ENCODE data around the gene PALM. TPM values are rescaled to one million over a fixed set of nuclear protein-coding genes. Genes with fewer than 3 reads are reported as not detected.
A peak's percentile ranks its signal among the peaks of the same experiment; 100 is the strongest.

PALM gene
- total RNA-seq, 1 experiment from 2014 or later, result 1.4 TPM

DNA sequence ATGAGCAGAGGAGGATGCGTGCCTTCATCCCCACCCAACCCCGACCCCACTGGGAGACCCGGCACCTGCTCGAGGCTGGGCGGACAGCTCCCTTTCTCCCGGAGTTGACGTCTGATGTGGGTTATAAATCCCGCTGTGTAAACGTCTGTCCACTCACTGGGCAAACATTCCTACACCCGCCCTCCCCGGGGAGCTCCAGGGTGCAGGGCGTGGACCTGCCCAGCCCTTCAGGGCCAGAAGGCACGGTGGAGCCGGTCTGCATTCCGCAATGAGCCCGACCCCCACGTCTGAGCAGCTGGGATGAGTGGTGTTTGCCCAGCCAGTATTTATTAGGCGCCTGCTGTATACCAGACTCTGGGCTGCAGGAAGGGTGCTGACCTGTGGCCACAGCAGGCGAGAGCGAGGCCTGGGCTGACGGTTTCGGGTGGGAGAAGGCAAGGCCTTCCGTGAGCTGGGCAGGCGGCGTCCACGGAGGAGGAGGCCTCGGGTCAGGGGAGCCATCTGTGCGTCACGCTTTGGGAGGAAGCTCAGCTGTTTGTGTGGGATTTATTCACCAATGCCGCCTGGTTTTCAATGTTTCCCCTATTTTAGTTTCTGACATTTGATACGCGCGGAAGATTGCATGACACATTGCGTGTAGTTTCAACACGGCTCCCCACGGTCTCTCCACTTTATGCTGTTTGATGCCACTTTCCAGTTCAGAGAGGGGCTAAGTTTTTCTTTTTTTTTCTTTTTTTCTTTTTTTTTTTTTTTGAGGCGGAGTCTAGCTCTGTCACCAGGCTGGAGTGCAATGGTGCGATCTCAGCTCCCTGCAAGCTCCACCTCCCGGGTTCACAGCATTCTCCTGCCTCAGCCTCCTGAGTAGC lies 44.1 kb downstream of the PALM start:
- peak; percentile 78 for DNase-seq (ENCODE audit: low read depth)

DNA sequence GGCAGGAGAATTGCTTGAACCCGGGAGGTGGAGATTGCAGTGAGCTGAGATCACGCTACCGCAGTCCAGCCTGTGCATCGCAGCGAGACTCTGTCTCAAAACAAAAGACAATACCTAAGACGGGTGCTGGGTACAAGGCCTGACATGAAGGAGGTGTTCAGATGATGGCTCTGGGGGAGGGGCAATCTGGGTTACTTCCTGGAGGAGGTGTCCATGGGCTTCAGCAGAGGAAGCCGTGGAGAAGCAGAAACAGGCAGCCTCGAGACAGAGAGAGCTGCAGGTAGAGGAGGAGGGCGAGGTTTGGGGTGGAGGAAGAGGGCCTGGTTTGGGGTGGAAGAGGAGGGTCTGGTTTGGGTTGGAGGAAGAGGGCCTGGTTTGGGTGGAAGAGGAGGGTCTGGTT lies 45.8 kb downstream of the PALM start:
- no peak for DNase-seq (ENCODE audit: low read depth)

DNA sequence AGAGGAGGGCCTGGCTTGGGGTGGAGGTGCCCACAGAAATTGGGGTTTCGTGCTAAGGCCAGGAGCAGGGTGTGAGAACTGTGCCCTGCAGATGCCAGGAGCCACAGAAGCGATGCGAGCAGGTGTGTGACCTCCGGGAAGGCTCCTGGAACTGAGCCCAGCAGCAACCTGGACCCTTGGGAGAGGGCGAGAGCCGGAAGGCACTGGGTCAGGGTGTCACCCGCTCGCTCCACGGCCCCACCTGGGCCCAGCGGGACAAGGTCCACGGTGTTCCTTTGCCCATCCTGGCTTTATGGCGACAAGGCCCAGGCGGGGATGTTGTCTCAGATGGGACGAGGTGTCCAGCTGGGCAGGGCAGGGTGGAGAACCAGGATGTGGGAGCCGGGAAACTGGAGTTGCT lies 46.3 kb downstream of the PALM start:
- no peak for DNase-seq (ENCODE audit: low read depth)

DNA sequence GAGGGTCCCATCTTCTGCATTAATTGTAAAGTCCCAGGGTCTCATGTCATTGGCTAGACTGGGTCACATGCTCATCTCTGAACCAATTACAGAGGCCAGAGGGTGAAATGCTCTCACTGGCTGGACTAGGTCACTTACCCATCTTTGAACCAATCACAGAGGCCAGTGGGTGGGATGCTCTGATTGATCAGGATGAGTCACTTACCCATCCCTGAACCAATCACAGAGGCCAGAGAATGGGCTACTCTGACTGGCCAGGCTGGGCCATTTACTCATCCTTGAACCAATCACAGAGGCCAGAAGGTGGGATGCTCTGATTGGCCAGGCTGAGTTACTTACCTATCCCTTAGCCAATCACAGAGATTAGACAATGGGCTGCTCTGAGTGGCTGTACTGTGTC lies 47.5 kb downstream of the PALM start:
- DNase-seq (ENCODE audit: low read depth), result peak; percentile 40

DNA sequence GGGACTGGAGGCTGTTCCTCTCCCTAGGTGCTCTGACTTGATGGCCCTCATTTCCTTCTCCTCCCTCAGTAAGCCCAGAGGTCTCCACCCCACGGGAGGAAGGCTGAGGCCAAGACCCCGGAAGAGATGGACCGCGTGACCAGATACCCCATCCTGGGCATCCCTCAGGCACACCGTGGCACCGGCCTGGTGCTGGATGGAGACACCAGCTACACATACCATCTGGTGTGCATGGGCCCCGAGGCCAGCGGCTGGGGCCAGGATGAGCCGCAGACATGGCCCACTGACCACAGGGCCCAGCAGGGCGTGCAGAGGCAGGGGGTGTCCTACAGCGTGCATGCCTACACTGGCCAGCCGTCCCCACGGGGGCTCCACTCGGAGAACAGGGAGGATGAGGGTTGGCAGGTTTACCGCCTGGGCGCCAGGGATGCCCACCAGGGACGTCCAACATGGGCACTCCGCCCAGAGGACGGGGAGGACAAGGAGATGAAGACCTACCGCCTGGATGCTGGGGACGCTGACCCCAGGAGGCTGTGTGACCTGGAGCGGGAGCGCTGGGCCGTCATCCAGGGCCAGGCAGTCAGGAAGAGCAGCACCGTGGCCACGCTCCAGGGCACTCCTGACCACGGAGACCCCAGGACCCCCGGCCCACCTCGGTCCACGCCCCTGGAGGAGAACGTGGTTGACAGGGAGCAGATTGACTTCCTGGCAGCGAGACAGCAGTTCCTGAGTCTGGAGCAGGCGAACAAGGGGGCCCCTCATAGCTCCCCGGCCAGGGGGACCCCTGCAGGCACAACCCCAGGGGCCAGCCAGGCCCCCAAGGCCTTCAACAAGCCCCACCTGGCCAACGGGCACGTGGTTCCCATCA lies 48.3 kb downstream of the PALM start:
- DNase-seq (ENCODE audit: low read depth), result no peak

DNA sequence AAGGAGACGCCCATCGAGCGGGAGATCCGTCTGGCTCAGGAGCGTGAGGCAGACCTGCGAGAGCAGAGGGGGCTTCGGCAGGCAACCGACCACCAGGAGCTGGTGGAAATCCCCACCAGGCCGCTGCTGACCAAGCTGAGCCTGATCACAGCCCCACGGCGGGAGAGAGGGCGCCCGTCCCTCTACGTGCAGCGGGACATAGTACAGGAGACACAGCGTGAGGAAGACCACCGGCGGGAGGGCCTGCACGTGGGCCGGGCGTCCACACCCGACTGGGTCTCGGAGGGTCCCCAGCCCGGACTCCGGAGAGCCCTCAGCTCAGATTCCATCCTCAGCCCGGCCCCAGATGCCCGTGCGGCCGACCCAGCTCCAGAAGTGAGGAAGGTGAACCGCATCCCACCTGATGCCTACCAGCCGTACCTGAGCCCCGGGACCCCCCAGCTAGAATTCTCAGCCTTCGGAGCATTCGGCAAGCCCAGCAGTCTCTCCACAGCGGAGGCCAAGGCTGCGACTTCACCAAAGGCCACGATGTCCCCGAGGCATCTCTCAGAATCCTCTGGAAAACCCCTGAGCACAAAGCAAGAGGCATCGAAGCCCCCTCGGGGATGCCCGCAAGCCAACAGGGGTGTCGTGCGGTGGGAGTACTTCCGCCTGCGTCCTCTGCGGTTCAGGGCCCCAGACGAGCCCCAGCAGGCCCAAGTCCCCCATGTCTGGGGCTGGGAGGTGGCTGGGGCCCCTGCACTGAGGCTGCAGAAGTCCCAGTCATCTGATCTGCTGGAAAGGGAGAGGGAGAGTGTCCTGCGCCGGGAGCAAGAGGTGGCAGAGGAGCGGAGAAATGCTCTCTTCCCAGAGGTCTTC lies 49.3 kb downstream of the PALM start:
- DNase-seq (ENCODE audit: low read depth), result no peak

DNA sequence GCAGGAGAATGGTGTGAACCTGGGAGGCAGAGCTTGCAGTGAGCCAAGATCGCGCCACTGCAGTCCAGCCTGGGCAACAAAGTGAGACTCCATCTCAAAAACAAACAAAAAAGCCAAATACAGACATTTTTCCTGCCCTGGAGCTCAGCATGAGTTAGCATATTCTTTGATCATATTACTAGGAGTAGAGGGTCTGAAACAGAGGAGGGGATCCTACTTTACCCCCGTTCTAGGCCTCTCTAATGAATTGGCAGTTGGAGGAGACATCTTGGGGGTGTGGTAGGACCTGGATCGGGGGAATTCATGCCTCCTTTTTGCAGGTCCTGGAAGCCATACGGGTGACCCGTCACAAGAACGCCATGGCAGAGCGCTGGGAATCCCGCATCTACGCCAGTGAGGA lies 54.4 kb downstream of the PALM start:
- no peak for DNase-seq (ENCODE audit: low read depth)

DNA sequence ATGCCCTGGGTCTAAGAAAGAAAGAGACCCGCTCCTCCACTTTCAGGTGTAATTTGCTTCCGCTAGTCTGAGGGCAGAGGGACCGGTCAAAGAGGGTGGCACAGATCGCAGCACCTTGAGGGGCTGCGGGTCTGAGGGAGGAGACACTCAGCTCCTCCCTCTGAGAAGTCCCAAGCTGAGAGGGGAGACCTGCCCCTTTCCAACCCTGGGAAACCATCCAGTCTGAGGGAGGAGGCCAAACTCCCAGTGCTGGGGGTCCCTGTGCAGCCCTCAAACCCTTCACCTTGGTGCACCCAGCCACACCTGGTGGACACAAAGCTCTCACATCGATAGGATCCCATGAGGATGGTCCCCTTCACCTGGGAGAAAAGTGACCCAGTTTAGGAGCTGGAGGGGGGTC lies 55.1 kb downstream of the PALM start:
- DNase-seq (ENCODE audit: low read depth), result no peak

DNA sequence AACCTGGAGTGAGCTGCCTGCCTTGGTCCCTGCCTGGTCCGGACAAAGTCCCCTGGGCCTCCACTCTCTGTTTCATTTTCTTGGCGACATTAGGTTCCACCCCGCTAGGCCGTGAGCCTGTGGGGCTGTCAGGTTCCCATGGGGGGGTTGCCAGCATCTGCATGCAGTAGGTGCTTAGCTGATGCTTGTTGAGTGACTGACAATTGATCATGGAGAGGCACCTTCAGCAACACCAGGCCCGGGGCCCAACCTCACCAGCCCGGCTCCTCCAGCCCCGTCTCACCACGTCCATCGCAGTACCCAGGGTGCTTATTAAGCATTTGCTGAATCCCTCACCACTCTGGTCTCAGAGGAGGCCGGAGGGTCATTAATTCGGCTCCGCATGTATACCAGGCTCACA lies 55.6 kb downstream of the PALM start:
- no peak for DNase-seq (ENCODE audit: low read depth)

DNA sequence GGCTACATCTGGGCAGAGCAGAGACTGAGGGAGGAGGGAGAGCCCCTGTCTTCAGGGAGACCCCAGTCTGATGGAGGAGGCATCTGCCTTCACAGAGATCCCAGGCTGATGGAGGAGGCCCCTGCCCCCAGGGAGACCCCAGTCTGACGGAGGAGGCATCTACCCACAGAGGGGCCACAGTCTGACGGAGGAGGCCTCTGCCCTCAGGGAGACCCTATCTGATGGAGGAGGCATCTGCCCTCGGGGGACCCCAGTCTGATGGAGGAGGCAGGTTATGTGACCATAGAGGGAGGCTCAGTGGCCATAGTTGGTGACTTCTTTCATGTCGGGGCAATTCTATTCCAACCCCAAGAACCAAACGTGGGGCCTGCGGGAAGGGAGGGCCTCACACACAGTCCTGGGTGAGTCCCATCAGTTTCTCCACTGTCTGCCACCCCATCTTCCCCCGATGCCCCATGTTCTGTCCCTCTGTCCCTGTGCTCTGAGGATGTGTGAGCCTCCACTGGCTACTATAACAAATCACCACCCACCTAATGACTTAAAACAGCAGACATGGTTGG lies 56.5 kb downstream of the PALM start:
- DNase-seq (ENCODE audit: low read depth), result no peak

DNA sequence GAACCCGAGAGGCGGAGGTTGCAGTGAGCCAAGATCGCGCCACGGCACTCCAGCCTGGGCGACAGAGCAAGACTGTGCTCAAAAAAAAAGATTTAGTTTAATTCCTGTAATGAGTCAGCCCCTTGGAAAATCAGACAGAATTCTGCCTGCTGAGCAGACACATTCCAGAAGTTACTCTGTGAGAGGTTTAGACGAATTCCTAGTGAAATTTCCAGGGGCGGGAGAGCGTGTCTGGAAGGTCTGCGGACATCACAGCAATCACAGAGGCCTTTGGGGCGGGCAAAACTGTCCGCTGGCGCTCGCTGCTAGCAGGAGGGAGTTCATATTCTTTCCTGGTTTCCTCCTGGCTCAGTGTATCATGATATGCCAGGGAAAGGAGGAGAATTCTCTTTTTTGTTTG lies 59.7 kb downstream of the PALM start:
- DNase-seq (ENCODE audit: low read depth), result peak; percentile 78

DNA sequence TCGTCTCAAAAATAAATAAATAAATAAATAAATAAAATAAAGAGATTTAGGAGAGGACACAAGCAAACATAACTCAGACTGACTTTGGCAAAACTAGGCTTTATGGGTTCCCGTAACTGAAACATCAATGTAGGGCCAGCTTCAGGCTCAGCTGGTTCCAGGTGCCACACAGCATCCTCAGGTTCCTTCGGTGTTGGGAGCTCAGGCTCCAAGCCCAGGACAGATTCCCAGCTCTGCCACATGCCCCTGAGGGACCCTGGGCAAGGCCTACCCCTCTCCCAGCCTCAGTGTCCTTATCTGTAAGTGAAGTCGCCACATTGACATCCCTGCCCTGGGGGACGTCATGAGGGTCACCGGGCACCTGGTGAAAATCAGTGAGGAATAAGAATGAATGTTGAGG lies 60.9 kb downstream of the PALM start:
- DNase-seq (ENCODE audit: low read depth), result no peak

DNA sequence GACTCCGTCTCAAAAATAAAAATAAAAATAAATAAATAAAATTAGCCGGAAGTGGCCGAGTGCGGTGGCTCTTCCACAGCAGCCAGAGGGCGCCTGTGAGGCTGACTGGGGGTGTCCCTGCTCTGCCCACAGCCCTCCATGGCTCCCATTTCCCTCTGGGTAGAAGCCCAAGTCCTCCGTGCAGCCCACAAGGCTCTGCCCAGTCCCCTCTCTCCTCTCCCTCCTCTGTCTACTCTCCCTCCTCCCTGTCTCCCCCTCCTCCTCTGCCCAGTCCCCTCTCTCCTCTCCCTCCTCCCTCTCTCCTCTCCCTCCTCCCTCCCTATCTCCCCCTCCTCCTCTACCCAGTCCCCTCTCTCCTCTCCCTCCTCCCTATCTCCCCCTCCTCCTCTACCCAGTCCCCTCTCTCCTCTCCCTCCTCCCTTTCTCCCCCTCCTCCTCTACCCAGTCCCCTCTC lies 62.6 kb downstream of the PALM start:
- peak; percentile 58 for DNase-seq (ENCODE audit: low read depth)

DNA sequence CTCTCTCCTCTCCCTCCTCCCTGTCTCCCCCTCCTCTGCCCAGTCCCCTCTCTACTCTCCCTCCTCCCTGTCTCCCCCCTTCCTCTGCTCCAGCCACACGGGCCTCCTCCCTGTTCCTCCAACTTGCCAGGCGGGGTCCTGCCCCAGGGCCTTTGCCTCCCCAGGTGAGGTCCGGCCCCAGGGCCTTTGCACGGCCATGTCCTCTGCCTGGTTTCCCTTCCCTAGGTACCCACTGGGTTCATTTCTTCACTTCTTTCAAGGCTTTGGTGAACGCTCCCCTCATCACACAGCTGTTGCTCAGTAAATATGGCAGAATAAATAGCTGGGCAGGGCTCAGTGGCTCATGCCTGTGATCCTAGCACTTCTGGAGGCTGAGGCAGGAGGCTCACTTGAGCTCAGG lies 63.3 kb downstream of the PALM start:
- no peak for DNase-seq (ENCODE audit: low read depth)

DNA sequence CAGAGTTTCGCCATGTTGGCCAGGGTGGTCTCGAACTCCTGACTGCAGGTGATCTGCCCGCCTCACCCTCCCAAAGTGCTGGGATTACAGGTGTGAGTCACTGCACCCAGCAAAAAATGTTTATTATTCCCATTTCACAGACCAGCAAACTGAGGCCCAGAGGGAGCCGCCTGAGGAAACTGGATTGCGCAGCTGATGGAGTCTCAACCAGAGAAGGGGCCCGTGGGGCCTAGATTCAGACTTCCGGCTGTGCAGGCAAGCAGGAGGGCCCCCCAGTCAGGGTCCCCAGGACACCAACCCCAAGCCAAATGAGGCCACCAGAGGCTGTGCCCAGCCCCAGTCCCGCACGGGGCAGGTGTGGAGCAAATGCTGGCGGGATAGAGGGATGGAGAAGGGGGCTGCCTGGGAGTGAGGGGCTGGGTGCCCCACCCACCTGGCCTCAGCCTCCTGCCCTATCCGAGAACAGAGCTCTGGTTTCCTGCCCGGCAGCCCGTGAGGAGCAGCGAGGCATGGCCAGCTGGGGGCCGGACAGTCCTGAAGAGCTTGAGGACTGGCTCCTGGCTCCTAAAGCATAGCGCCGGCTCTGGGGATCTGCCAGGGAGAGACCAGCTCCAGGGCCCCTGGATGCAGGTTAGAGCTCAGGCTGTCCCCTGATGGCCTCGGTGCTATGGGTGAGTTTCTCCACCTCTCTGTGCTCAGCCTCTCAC lies 64.1 kb downstream of the PALM start:
- DNase-seq (ENCODE audit: low read depth), result peak; percentile 32

DNA sequence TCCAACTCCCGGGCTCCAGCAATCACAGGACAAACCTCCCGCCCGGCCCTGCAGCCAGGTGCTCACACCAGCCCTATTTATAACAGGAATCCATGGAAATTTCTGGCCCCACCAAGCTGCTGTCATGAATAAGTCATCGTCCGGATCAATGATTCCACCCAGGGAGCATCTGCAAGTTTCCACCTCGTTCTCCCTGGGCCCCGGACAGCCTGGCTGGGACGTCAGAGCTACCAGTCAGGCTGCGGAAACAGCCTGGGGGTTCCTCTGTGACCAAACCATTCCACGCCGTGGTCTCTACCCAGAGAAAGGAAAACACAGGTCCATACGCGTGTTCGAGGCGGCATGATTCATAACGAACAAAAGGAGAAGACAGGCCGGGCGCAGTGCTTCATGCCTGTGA lies 67.8 kb downstream of the PALM start:
- DNase-seq (ENCODE audit: low read depth), result peak; percentile 29

DNA sequence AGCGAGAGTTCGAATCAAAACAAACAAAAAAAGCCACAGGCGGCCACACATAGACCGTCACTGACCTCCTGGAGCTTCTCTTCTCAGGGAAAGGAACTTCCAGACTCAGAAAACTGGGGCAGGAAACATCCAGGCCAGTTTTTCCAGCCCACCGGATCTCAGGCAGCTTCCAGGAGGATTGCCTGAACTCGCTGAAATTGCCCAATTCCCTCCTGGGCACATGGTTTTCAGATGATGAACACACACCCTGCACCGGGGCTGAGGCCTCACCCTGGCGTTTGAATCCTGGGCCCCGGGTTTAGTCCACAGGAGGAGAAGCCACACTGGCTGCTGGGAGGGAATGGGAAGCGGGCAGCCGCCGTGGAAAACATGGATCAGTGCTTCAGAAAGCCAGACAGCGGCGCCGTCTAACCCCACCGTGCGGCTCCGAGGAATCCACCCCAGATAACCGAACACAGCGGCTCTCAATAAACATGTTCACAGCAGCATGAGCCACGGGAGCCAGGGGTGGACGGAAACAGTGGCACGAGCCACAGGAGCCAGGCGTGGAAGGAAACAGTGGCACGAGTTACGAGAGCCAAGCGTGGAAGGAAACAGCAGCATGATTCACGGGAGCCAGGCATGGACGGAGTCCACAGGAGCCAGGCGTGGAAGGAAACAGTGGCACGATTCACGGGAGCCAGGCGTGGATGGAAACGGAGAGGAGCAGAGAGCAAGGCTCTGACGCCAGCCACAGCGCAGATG lies 70.3 kb downstream of the PALM start:
- DNase-seq (ENCODE audit: low read depth), result peak; percentile 95

DNA sequence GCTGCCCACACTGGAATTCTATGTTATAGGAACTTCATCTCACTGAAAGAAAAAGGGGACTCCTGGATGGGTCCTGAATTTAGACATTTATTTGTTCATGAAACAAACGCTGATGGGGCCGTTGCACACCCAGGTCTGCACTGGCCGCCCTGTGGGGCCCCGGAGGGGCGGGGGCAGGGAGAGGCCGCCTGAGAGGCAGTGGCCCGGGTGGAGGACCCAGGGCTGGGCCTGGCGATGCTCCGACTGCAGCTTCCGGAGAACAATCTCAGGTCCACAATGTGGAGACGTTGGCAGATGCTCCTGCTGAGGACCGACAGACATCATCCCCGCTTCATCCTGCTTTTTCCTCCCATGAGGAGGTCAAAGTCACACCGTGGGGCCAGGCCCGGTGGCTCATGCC lies 72.2 kb downstream of the PALM start:
- no peak for DNase-seq (ENCODE audit: low read depth)

DNA sequence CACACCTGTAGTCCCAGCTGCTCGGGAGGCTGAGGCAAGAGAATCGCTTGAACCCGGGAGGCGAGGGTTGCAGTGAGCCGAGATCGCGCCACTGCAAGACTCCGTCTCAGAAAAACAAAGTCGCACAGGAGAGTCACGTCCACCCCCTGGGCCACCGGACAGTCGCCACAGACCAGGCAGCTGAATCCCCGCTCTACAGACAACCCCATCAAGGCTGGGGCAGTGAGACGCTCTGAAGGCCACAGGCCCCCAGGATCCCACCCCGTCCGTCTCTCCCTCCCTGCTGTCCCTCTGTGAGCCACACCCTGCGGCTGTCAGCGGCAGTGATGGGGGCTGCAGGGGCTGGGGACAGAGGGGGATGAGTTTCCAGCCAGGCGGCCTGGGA lies 73.1 kb downstream of the PALM start:
- no peak for DNase-seq (ENCODE audit: low read depth)

DNA sequence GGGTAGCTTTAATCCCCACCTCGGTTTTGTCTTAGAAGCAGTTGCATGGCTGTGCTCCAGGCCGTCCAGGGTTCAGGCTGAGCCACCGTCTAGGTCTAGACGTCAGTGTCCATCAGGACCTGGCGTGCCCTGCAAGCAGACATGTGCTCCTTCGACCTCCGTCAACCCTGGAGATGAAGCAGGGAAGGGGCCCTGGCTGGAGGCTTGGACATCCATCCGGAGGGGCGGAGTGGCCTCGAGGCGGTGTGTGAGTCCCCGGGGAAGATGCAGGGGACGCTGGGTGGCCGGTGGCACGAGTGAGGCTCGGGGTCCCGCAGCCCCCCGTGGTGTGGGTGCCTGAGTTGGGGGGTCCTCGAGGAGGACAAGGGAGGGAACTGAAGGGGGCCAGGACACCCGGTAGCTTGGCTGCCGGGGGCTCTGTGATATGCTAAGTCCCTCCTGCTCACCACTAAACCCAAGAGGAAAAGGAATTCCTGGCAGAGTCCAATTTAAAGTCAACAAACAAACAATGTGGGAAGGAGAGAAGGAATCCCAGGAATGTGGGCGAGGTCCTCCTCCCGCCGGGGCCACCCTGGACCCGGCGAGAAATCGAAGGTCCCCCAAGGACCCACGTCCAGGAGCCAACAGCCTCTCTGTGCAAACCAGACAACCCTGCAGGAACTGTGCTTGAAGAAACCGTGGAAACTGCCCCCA lies 73.6 kb downstream of the PALM start:
- DNase-seq (ENCODE audit: low read depth), result peak; percentile 79

Measured in M059J (cell line).